Fibroblast of lung (primary cell): ENCODE measurements around the gene CCDC197. TPM values are rescaled to one million over a fixed set of nuclear protein-coding genes. Genes with fewer than 3 reads are reported as not detected.

Source experiments
- DNase-seq, 2 donors: peaks; one replicate each; pipeline versions ENCODE4 v3.0.0 to v3.0.0-alpha.2; 2010; ENCODE audit warnings: low read depth in 2 of 2
- H2AFZ ChIP-seq: 2 replicates; pipeline ENCODE4 v1.5.1; 2012; ENCODE audit warnings: low read length, control low read depth, inconsistent platforms
- H3K27ac ChIP-seq: 2 replicates; pipeline ENCODE4 v1.5.1; 2011; ENCODE audit warnings: low read length, control low read depth; ENCODE audit not compliant: insufficient read depth
- H3K27me3 ChIP-seq: 2 replicates; pipeline ENCODE4 v1.5.1; 2011; ENCODE audit warnings: mild to moderate bottlenecking, low read length; ENCODE audit not compliant: control insufficient read depth, insufficient read depth
- H3K36me3 ChIP-seq: 2 replicates; pipeline ENCODE4 v1.5.1; 2011; ENCODE audit warnings: low read length; ENCODE audit not compliant: control insufficient read depth, insufficient read depth
- H3K4me1 ChIP-seq: 2 replicates; pipeline ENCODE4 v1.5.1; 2011; ENCODE audit warnings: low read length; ENCODE audit not compliant: control insufficient read depth, insufficient read depth; ENCODE audit errors: extremely low read depth
- H3K4me2 ChIP-seq: 2 replicates; pipeline ENCODE4 v1.5.1; 2011; ENCODE audit warnings: low read length, control low read depth; ENCODE audit not compliant: insufficient read depth; ENCODE audit errors: extremely low read depth
- H3K4me3 ChIP-seq, 4 experiments: fragments of 200-600 bp in 1 of 4; sonication (generic) in 1 of 4; replicated peaks in 1 of 4; 2 replicates each; pipeline ENCODE4 v1.5.1; 2011 to 2016; ENCODE audit warnings: low read length in 4 of 4, low read depth in 3 of 4, mild to moderate bottlenecking in 3 of 4, control low read depth in 2 of 4, inconsistent platforms in 1 of 4, mixed read lengths in 1 of 4; ENCODE audit not compliant: insufficient read depth in 1 of 4; ENCODE audit errors: control extremely low read depth in 1 of 4
- H3K79me2 ChIP-seq: 2 replicates; pipeline ENCODE4 v1.5.1; 2012; ENCODE audit warnings: mild to moderate bottlenecking, low read length, inconsistent platforms; ENCODE audit not compliant: control insufficient read depth, insufficient read depth
- H3K9ac ChIP-seq: 2 replicates; pipeline ENCODE4 v1.5.1; 2011; ENCODE audit warnings: mild to moderate bottlenecking, low read length, control low read depth; ENCODE audit not compliant: insufficient read depth
- H3K9me3 ChIP-seq: 2 replicates; pipeline ENCODE4 v1.5.1; 2012; ENCODE audit warnings: low read depth, low read length; ENCODE audit not compliant: control insufficient read depth, insufficient read depth
- H4K20me1 ChIP-seq: 2 replicates; pipeline ENCODE4 v1.5.1; 2011; ENCODE audit warnings: low read length; ENCODE audit not compliant: control insufficient read depth, insufficient read depth; ENCODE audit errors: extremely low read depth
- EZH2 ChIP-seq: IDR thresholded peaks from 2 replicates; pipeline ENCODE4 v1.5.1; 2012; ENCODE audit warnings: low read length, control low read depth, mild to moderate bottlenecking; ENCODE audit errors: missing control alignments
- polyA plus RNA-seq, 2 donors: library from polyadenylated mRNA; depleted of rRNA in 1 of 2; stranded (reverse) in 1 of 2; unstranded in 1 of 2; fragments of >200 nt; gene quantifications; 2 replicates each; pipeline ENCODE4 v1.2.1, GENCODE V29; 2011 to 2012; ENCODE audit warnings: missing spikeins in 1 of 2
- total RNA-seq: library from RNA; depleted of rRNA; stranded (reverse); fragments of >200 nt; gene quantifications from 2 replicates; pipeline ENCODE4 v1.2.1, GENCODE V29; 2014
- TF ChIP-seq, protein P1 (sequence below), 2 donors: IDR thresholded peaks in 1 of 2; conservative IDR thresholded peaks in 1 of 2; 1 replicate in 1 of 2; 2 replicates in 1 of 2; pipeline ENCODE4 v1.5.1; 2011 to 2012; ENCODE audit warnings: low read length in 2 of 2, control low read depth in 1 of 2, inconsistent platforms in 1 of 2, low read depth in 1 of 2, mild to moderate bottlenecking in 1 of 2

Gene CCDC197
- total and polyA plus RNA-seq, 2 donors (not counting 1 experiment from before 2014, with no cell fraction given), result not detected

DNA sequence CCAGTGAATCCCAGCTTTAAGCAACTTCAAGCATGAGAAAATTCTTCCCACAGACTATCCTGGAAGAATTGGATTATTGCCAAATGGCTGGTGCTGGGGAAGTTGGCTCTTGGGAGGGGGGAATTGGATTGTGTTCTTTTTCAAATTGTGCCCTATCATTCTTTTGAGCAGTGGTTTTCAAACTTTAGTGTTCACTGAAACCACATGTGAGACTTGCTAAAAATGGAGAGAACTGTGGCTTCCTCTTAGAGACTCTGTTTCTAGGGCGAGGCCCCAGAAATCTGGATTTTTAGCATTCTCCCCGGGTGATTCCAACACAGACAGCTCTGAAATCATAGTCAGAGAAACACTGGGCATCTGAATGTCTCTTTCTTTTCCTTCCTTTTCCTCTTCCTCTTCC, 14.7 kb downstream of the CCDC197 start:
- H3K4me1 ChIP-seq, result no peaks in the 10 kb centered on the region
- TF ChIP-seq, protein P1, sequence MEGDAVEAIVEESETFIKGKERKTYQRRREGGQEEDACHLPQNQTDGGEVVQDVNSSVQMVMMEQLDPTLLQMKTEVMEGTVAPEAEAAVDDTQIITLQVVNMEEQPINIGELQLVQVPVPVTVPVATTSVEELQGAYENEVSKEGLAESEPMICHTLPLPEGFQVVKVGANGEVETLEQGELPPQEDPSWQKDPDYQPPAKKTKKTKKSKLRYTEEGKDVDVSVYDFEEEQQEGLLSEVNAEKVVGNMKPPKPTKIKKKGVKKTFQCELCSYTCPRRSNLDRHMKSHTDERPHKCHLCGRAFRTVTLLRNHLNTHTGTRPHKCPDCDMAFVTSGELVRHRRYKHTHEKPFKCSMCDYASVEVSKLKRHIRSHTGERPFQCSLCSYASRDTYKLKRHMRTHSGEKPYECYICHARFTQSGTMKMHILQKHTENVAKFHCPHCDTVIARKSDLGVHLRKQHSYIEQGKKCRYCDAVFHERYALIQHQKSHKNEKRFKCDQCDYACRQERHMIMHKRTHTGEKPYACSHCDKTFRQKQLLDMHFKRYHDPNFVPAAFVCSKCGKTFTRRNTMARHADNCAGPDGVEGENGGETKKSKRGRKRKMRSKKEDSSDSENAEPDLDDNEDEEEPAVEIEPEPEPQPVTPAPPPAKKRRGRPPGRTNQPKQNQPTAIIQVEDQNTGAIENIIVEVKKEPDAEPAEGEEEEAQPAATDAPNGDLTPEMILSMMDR (conservative IDR thresholded peaks at IDR 0.05 in 1 of 2, IDR thresholded peaks at IDR 0.05 in 1 of 2; ENCODE audit: low read depth in 1 of 2, low read length in 2 of 2), result no peak
- no peak for TF ChIP-seq EZH2
- H3K4me3 ChIP-seq, result no peak overlapping the region
- peak in 1 of 2 donors; percentile 45 for DNase-seq
- H4K20me1 ChIP-seq, result no peaks in the 10 kb centered on the region
- peaks cover 2% of the 10 kb centered on the region for H3K27me3 ChIP-seq
- H3K4me2 ChIP-seq, result no peak overlapping the region
- no peaks in the 10 kb centered on the region for H3K9me3 ChIP-seq
- no peaks in the 10 kb centered on the region for H3K79me2 ChIP-seq
- no peak overlapping the region for H2AFZ ChIP-seq
- no peak overlapping the region for H3K9ac ChIP-seq
- H3K36me3 ChIP-seq, result no peaks in the 10 kb centered on the region
- H3K27ac ChIP-seq, result no peak overlapping the region

DNA sequence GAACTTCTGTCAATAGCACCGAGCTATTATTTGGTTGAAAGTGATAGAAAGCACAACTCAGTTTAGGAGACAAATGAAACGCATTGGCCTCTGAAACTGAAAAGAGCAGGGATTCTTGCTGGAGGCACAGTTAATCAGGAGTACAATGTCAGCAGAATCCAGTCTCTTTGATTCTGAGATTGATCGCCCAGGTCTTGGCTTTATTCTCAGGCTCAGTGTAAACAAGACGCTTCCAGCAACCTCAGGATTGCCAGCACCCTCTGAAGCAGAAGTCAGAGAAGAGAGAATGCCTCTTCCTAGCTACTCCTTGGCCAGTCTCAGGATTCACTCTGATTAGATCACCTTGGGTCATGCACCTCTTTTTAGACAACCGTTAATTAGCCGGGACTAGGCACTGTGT, 17.3 kb downstream of the CCDC197 start:
- Histone ChIP-seq H3K9ac (no peak overlapping the region), H3K4me3 (no peak overlapping the region), H4K20me1 (no peaks in the 10 kb centered on the region)

DNA sequence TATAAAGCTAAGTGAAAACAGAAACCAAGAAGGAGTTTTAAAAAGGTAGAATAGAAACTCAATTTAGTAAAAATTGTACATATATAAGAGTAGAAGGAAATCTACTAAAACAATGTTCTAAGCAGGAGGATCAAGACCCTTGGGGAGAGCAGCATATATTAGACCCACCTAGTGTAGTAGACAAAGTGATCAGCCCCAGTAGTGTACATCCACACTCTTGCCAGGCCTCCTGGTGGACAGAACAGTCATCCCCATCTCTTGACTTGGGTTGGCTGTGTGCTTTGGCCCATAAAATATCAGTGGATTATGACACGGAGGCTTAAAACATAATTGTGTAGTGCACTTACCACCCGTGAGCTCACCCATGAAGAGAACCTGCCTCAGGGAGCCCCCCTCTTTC, 18.1 kb downstream of the CCDC197 start:
- Histone ChIP-seq H3K79me2 (no peaks in the 10 kb centered on the region), H3K27ac (no peak overlapping the region), H3K9ac (no peak overlapping the region), H3K4me1 (no peaks in the 10 kb centered on the region), H3K4me3 (no peak overlapping the region), H3K4me2 (no peak overlapping the region), H3K36me3 (no peaks in the 10 kb centered on the region), H3K9me3 (no peaks in the 10 kb centered on the region), H3K27me3 (peaks cover 2% of the 10 kb centered on the region), H2AFZ (no peak overlapping the region), H4K20me1 (no peaks in the 10 kb centered on the region)
- no peak for DNase-seq
- TF ChIP-seq EZH2, result no peak
- TF ChIP-seq, protein P1 (conservative IDR thresholded peaks at IDR 0.05 in 1 of 2, IDR thresholded peaks at IDR 0.05 in 1 of 2; ENCODE audit: low read depth in 1 of 2, low read length in 2 of 2), result no peak

More for the DNA sequence above, 17.3 kb downstream of the CCDC197 start:
- H3K4me1 ChIP-seq, result no peaks in the 10 kb centered on the region
- no peak overlapping the region for H3K4me2 ChIP-seq
- no peak overlapping the region for H2AFZ ChIP-seq
- no peak overlapping the region for H3K27ac ChIP-seq
- H3K79me2 ChIP-seq, result no peaks in the 10 kb centered on the region
- TF ChIP-seq EZH2, result no peak
- TF ChIP-seq, protein P1 (conservative IDR thresholded peaks at IDR 0.05 in 1 of 2, IDR thresholded peaks at IDR 0.05 in 1 of 2; ENCODE audit: low read depth in 1 of 2, low read length in 2 of 2), result no peak
- H3K9me3 ChIP-seq, result no peaks in the 10 kb centered on the region
- no peak for DNase-seq
- peaks cover 2% of the 10 kb centered on the region for H3K27me3 ChIP-seq
- H3K36me3 ChIP-seq, result no peaks in the 10 kb centered on the region
